Smooth muscle cell of the coronary artery (primary cell): ENCODE measurements around the gene SERPIND1. TPM values are rescaled to one million over a fixed set of nuclear protein-coding genes. Genes with fewer than 3 reads are reported as not detected.

Experiments
- total RNA-seq: library from RNA; depleted of rRNA; stranded (reverse); fragments of >200 nt; gene quantifications from 2 replicates; pipeline ENCODE4 v1.2.3, GENCODE V29; 2014; ENCODE audit warnings: low replicate concordance

Gene SERPIND1, protein sequence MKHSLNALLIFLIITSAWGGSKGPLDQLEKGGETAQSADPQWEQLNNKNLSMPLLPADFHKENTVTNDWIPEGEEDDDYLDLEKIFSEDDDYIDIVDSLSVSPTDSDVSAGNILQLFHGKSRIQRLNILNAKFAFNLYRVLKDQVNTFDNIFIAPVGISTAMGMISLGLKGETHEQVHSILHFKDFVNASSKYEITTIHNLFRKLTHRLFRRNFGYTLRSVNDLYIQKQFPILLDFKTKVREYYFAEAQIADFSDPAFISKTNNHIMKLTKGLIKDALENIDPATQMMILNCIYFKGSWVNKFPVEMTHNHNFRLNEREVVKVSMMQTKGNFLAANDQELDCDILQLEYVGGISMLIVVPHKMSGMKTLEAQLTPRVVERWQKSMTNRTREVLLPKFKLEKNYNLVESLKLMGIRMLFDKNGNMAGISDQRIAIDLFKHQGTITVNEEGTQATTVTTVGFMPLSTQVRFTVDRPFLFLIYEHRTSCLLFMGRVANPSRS
- total RNA-seq: under 0.01 TPM in 1 of 2 replicates, not detected in the other

GRCh38 chr22:20773793-20774212 lies at the start of gene SERPIND1:
TSS of gene SERPIND1 (plus strand) at chr22:20774113. CDS start at chr22:20779313, 5,200 bp downstream.

Other genes with a start within 250 kb of the SERPIND1 start
- gene PI4KA, start 84.7 kb downstream of the SERPIND1 start, total RNA-seq: 21.5 and 37.3 TPM in 2 replicates
- gene SNAP29, start 84.9 kb downstream of the SERPIND1 start, total RNA-seq: 4.2 and 5.9 TPM in 2 replicates
- 24.8 and 26.8 TPM in 2 replicates for gene CRKL, start 143.3 kb downstream of the SERPIND1 start, total RNA-seq
- gene AIFM3, start 193.1 kb downstream of the SERPIND1 start, total RNA-seq: 0.23 and 0.70 TPM in 2 replicates
- 40.4 and 89.9 TPM in 2 replicates for gene LZTR1, start 208.2 kb downstream of the SERPIND1 start, total RNA-seq
- gene THAP7, start 228.0 kb downstream of the SERPIND1 start, total RNA-seq: 13.8 and 19.4 TPM in 2 replicates
- gene P2RX6, start 241.1 kb downstream of the SERPIND1 start, total RNA-seq: 0.47 and 0.68 TPM in 2 replicates